Spleen (tissue), 7 donors: ENCODE results near the gene RTP2.

ENCODE experiments used
- POLR2AphosphoS5 ChIP-seq, 3 donors: sonication (generic); formaldehyde crosslinking; IDR thresholded peaks; one replicate each; pipeline ENCODE4 v1.5.1; 2017; ENCODE audit warnings: antibody characterized with exemption in 3 of 3
- TF ChIP-seq, protein P1 (sequence below), 11 experiments: fragments of 200-600 bp in 7 of 11; fragments of 450-650 bp in 4 of 11; sonication (generic) in 4 of 11; IDR thresholded peaks in 8 of 11; conservative IDR thresholded peaks in 3 of 11; 1 replicate in 7 of 11; 2 replicates in 4 of 11; pipeline versions ENCODE4 v1.4.0 to v1.8.0; 2016 to 2021; ENCODE audit warnings: antibody characterized with exemption in 11 of 11, inconsistent platforms in 4 of 11, mild to moderate bottlenecking in 1 of 11
- donor health status: DM: no; HTN: no; CAD: no; lungs with moderate emphysema.
- donor health status: DM: no; HTN: no; CAD: no.
- donor health status: DM: no; HTN: no; CAD: no.

GRCh38 chr3:187673012-187673411 lies 29.3 kb downstream of the RTP2 start:
- TF ChIP-seq, protein P1, sequence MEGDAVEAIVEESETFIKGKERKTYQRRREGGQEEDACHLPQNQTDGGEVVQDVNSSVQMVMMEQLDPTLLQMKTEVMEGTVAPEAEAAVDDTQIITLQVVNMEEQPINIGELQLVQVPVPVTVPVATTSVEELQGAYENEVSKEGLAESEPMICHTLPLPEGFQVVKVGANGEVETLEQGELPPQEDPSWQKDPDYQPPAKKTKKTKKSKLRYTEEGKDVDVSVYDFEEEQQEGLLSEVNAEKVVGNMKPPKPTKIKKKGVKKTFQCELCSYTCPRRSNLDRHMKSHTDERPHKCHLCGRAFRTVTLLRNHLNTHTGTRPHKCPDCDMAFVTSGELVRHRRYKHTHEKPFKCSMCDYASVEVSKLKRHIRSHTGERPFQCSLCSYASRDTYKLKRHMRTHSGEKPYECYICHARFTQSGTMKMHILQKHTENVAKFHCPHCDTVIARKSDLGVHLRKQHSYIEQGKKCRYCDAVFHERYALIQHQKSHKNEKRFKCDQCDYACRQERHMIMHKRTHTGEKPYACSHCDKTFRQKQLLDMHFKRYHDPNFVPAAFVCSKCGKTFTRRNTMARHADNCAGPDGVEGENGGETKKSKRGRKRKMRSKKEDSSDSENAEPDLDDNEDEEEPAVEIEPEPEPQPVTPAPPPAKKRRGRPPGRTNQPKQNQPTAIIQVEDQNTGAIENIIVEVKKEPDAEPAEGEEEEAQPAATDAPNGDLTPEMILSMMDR (IDR thresholded peaks at IDR 0.05 in 8 of 11, conservative IDR thresholded peaks at IDR 0.05 in 3 of 11), result no peak
- TF ChIP-seq POLR2AphosphoS5 (IDR thresholded peaks at IDR 0.05), result no peak
